Neural cell (in vitro differentiated cells): ENCODE measurements around the gene KRTAP1-4. TPM values are rescaled to one million over a fixed set of nuclear protein-coding genes. Genes with fewer than 3 reads are reported as not detected.

ENCODE experiments used
- H2AFZ ChIP-seq: fragments of 200-600, 300-800 bp; sonication (generic), shearing (Covaris generic); 2 replicates; pipeline ENCODE4 v1.6.0; 2014; ENCODE audit warnings: low read depth, mild to moderate bottlenecking, antibody characterized with exemption, low read length, moderate library complexity
- H3F3A ChIP-seq: fragments of 200-600 bp; shearing (Covaris generic); 2 replicates; pipeline ENCODE4 v1.6.1; 2016; ENCODE audit warnings: mild to moderate bottlenecking, moderate library complexity, mixed read lengths, antibody characterized with exemption, low read length; ENCODE audit not compliant: insufficient read depth, poor library complexity, severe bottlenecking
- H3K27ac ChIP-seq: fragments of 200-600, 300-800 bp; sonication (generic), shearing (Covaris generic); 2 replicates; pipeline ENCODE4 v1.5.1; 2014; ENCODE audit warnings: mild to moderate bottlenecking, low read length, moderate library complexity
- H3K27me3 ChIP-seq: fragments of 300-800, 200-600 bp; sonication (generic), shearing (Covaris generic); 2 replicates; pipeline ENCODE4 v1.6.0; 2014; ENCODE audit warnings: mild to moderate bottlenecking, low read depth, low read length, moderate library complexity; ENCODE audit not compliant: insufficient read depth
- H3K36me3 ChIP-seq: fragments of 300-800, 200-600 bp; sonication (generic), shearing (Covaris generic); 2 replicates; pipeline ENCODE4 v1.5.1; 2014; ENCODE audit warnings: mild to moderate bottlenecking, antibody characterized with exemption, low read length, moderate library complexity; ENCODE audit not compliant: insufficient read depth
- H3K4me2 ChIP-seq: fragments of 300-800, 200-600 bp; sonication (generic), shearing (Covaris generic); 2 replicates; pipeline ENCODE4 v1.6.0; 2014; ENCODE audit warnings: mild to moderate bottlenecking, low read length
- H3K4me3 ChIP-seq: fragments of 300-800, 200-600 bp; sonication (generic), shearing (Covaris generic); 2 replicates; pipeline ENCODE4 v1.5.1; 2014; ENCODE audit warnings: mild to moderate bottlenecking, low read length, moderate library complexity
- H3K79me2 ChIP-seq: fragments of 200-600 bp; shearing (Covaris generic); replicated peaks from 2 replicates; pipeline ENCODE4 v1.6.0; 2014; ENCODE audit warnings: mild to moderate bottlenecking, low read length, moderate library complexity; ENCODE audit not compliant: insufficient read depth
- H3K9ac ChIP-seq: fragments of 300-800, 200-600 bp; sonication (generic), shearing (Covaris generic); 2 replicates; pipeline ENCODE4 v1.6.1; 2016; ENCODE audit warnings: mild to moderate bottlenecking, low read length, mixed read lengths
- H3K9me2 ChIP-seq: fragments of 200-600 bp; shearing (Covaris generic); 2 replicates; pipeline ENCODE4 v1.6.1; 2016; ENCODE audit warnings: mild to moderate bottlenecking, low read length, mixed read lengths; ENCODE audit not compliant: insufficient read depth
- H3K9me3 ChIP-seq: fragments of 200-600, 300-800 bp; sonication (generic), shearing (Covaris generic); 2 replicates; pipeline ENCODE4 v1.6.1; 2016; ENCODE audit warnings: mild to moderate bottlenecking, mixed run types, low read length, moderate library complexity, mixed read lengths
- H4K20me1 ChIP-seq: fragments of 200-600 bp; shearing (Covaris generic); 2 replicates; pipeline ENCODE4 v1.6.1; 2016; ENCODE audit warnings: mild to moderate bottlenecking, mixed run types; ENCODE audit not compliant: insufficient read depth
- CTCF ChIP-seq: fragments of 450-650 bp; IDR thresholded peaks from 2 replicates; pipeline ENCODE4 v1.5.1; 2014; ENCODE audit warnings: antibody characterized with exemption, mild to moderate bottlenecking, moderate library complexity; ENCODE audit not compliant: poor library complexity, severe bottlenecking
- EP300 ChIP-seq: fragments of 450-650 bp; conservative IDR thresholded peaks from 2 replicates; pipeline ENCODE4 v1.6.1; 2014; ENCODE audit warnings: antibody characterized with exemption, mild to moderate bottlenecking, moderate library complexity; ENCODE audit not compliant: poor library complexity, severe bottlenecking
- EZH2 ChIP-seq: fragments of 200-600, 300-800 bp; shearing (Covaris generic), sonication (generic); IDR thresholded peaks from 2 replicates; pipeline ENCODE4 v1.6.1; 2014; ENCODE audit warnings: antibody characterized with exemption, low read length, borderline replicate concordance, mild to moderate bottlenecking; ENCODE audit not compliant: insufficient read depth, poor library complexity, severe bottlenecking
- MXI1 ChIP-seq: fragments of 450-650 bp; conservative IDR thresholded peaks from 2 replicates; pipeline ENCODE4 v1.6.1; 2014; ENCODE audit warnings: antibody characterized with exemption, mild to moderate bottlenecking; ENCODE audit not compliant: poor library complexity, severe bottlenecking
- POLR2AphosphoS5 ChIP-seq: IDR thresholded peaks from 2 replicates; pipeline ENCODE4 v1.6.1; 2012
- RAD21 ChIP-seq: fragments of 450-650 bp; conservative IDR thresholded peaks from 2 replicates; pipeline ENCODE4 v1.6.1; 2014; ENCODE audit warnings: antibody characterized with exemption, mild to moderate bottlenecking, moderate library complexity
- REST ChIP-seq: IDR thresholded peaks from 2 replicates; pipeline ENCODE4 v1.6.1; 2012; ENCODE audit warnings: borderline replicate concordance
- SMC3 ChIP-seq: fragments of 450-650 bp; conservative IDR thresholded peaks from 2 replicates; pipeline ENCODE4 v1.6.1; 2014; ENCODE audit warnings: antibody characterized with exemption, mild to moderate bottlenecking, moderate library complexity; ENCODE audit not compliant: poor library complexity
- TAF1 ChIP-seq: IDR thresholded peaks from 2 replicates; pipeline ENCODE4 v1.6.1; 2012; ENCODE audit warnings: low read depth
- polyA plus RNA-seq: library from polyadenylated mRNA; depleted of rRNA; stranded (reverse); fragments of >200 nt; gene quantifications from 2 replicates; pipeline ENCODE4 v1.2.3, GENCODE V29; 2014

Gene KRTAP1-4
- polyA plus RNA-seq, 1 donor from 2014 or later = not detected

DNA sequence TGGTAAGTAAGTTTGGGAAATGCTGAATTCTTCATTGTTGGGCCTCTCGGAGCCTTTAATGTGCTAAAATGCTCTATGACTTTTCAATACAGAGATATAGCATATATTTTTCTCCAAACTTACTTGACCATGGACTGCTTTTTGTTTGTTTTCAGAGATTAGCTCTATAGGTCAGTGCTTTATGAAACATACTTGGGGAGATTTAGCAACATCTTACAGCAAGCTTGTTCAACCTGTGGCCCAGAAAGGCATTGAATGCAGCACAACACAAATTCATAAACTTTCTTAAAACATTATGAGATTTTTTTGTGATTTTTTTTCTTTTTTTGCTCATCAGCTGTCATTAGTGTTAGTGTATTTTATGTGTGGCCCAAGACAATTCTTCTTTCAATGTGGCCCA is 20.1 kb downstream of the KRTAP1-4 start:
- no peak overlapping the region for H3K9ac ChIP-seq
- no peaks in the 10 kb centered on the region for H3F3A ChIP-seq
- H2AFZ ChIP-seq = no peak overlapping the region
- H3K4me3 ChIP-seq = no peak overlapping the region
- no peaks in the 10 kb centered on the region for H3K27me3 ChIP-seq
- H3K9me3 ChIP-seq = no peaks in the 10 kb centered on the region
- H3K9me2 ChIP-seq = no peaks in the 10 kb centered on the region
- H3K79me2 ChIP-seq = no peaks in the 10 kb centered on the region
- TF ChIP-seq MXI1 (no peak), REST (no peak), RAD21 (no peak), SMC3 (no peak), EP300 (no peak), TAF1 (no peak), CTCF (no peak), POLR2AphosphoS5 (no peak), EZH2 (no peak)
- no peak overlapping the region for H3K27ac ChIP-seq
- no peaks in the 10 kb centered on the region for H4K20me1 ChIP-seq
- H3K36me3 ChIP-seq = no peaks in the 10 kb centered on the region
- no peak overlapping the region for H3K4me2 ChIP-seq

DNA sequence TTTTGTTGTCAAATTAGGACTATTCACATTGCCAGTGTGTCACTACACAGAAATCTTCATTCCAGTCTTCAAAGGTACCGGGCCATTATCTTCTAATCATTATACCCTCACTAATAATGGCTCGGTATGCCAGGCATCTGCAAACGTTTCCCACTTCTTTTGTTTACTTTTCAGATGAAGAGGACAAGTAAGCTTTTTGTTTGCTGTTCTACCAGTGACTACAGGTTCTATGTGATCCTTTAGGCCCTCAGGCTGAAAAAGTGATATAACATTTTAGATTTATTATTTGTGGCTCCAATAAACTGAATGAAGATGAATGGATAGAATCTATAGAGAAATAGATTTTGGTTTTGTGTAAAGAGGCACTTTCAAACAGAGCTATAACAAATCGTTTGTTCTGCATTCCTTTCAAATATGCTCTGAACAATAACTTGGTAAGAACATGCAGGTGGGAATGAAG is 20.7 kb downstream of the KRTAP1-4 start:
- no peaks in the 10 kb centered on the region for H3K9me2 ChIP-seq
- H3K79me2 ChIP-seq = no peaks in the 10 kb centered on the region
- H3K9ac ChIP-seq = no peak overlapping the region
- no peaks in the 10 kb centered on the region for H3K9me3 ChIP-seq
- no peak overlapping the region for H3K4me3 ChIP-seq
- no peak overlapping the region for H3K27ac ChIP-seq
- H3K27me3 ChIP-seq = no peaks in the 10 kb centered on the region
- no peaks in the 10 kb centered on the region for H3K36me3 ChIP-seq
- no peak overlapping the region for H3K4me2 ChIP-seq
- H2AFZ ChIP-seq = no peak overlapping the region
- no peaks in the 10 kb centered on the region for H4K20me1 ChIP-seq
- no peaks in the 10 kb centered on the region for H3F3A ChIP-seq
- TF ChIP-seq EZH2 (no peak), REST (no peak), EP300 (no peak), MXI1 (no peak), POLR2AphosphoS5 (no peak), TAF1 (no peak), CTCF (no peak)
